ENCODE results near the gene DNMT3A.

DNMT3A gene

DNA sequence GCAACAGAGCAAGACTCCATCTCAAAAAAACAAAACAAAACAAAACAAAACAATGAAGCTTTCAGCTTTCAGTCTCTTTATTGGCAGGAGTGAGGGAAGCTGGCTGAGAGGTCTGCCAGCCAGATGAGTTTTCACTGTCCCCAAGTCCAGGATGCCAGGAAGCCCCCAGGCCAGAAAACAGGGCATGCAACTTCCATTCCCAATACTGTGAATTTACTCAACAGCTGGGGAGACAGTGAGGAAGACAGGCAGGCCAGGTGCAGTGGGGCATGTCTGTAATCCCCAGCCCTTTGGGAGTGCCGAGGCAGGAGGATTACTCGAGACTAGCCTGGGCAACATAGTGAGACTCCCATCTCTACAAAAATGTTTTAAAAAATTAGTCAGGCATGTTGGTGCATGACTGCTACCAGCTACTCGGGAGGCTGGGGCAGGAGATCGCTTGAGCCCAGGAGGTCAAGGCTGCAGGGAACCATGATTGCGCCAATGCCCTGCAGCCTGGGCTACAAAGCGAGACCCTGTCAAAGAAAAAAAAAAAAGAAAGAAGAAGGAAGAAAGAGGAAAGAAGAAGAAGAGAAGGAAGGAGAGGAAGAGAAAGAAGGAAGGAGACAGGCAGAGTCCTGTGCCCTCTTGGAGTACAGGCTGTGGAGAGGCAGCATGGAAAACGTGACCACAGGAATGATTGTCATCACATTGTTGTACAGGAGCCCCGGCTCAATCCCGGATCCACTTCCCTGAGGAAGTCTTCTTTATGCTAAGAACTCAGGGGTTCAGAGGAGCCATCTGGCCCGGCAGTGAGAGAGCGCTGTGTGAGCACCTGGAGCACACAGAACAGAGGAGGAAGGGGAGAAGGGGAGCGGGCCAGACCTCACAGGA is 144.2 kb downstream of the DNMT3A start:
- ATAC-seq, result no peak

DNA sequence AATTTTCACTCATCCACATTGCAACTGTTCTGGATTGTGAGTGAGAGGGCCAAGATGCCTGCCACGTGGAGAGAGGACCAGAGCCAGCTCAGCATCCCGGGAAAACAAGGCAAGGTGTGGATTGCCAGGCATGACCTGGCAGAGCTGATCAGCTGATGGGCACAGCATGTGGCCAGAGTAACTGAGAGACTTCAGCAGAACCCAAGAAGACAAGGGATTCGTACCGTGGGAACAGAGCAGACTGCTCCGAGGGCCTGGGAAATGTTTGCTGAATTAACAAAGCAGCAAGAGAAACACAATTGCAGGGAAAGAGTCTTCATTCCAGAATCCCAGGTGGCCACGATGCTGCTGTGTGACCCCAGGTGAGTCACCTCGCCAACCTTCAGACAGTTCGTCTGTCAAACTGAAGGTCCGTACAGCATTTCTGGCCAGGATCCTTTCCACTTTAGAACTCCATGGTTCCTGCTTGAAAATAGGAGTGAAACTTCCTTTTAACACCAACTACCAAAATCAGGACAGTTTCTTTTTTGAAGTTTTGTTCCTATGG is 147.1 kb downstream of the DNMT3A start:
- ATAC-seq, result no peak

DNA sequence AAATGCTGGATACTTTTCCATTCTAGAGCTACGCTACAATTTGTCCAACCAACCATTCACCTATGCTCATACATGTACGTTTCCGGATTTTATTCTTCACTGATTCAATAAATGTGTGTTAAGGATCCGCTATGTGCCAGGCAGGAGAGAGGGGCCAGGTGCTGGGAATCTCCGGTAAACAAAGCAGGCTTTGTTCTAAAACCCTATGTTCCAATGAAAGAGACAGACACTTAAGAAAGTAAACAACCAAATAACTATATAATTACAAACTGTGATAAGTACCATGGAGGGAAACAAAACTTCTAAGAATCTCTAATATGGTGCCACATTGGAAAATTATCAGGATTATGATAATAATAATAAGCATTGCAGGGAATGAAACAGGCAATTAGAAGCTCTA is 151.2 kb downstream of the DNMT3A start:
- ATAC-seq, result no peak

DNA sequence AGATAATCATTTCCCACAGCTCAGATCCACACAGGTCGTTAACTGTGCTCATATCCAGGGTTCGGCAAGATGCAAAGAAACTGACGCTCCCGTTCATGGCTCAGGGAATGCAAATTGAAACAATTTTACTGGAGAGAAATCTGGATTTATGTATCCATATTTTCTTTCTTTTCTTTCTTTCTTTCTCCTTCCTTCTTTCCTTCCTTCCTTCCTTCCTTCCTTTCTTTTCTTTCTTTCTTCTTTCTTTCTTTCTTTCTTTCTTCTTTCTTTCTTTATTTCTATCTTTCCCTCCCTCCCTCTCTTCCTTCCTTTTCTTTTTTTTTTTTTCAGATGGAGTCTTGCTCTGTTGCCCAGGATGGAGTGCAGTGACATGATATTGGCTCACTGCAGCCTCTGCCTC is 153.3 kb downstream of the DNMT3A start:
- no peak for ATAC-seq

DNA sequence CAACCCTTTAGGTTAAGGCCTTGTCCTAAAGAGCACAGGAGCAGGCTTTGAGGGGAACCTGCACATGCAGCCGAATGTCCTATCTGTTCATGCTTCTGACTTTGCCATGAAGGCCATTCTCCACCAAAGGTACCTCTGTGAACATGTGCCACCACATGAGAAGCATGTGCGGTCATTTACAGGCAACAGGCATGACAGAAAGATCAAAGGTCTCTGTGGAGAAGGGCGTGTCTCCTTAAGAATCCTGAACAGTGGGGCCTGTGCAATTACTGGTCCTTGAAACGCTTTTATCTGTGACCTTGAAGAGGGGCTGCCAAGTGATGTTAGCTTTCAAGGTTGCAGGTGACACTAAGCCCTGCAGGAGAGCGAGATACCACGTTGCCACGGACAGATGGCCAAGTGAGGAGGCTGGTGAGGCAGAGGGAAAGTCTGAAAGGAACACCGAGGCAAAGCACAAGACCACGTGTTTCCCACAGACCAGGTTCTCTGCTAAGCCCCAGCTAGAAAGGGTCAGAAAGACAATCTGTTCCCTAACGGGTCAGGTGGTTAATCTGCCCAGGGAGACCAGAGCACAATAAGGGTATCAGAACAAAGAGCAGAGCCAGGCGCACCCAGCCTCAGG is 153.9 kb downstream of the DNMT3A start:
- no peak for ATAC-seq

DNA sequence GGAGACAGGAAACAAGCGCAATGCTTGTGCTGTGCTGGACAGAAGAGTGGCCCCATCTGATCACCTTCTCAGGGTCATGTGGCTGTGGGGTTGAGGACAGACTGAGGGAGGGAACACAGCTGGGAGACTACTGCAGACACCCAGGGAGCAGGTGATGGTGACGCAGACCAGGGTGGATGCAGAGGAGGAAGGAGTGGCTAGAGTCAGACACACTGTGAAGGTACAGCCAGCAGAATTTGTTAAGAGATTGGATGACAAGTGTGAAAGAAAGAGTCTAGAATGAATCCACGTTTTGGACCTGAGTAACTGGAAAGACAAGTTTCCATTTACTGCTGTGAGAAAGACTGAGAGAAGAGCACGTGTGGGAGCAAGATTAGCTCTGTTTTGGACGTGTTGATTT is 157.5 kb downstream of the DNMT3A start:
- ATAC-seq, result no peak

DNA sequence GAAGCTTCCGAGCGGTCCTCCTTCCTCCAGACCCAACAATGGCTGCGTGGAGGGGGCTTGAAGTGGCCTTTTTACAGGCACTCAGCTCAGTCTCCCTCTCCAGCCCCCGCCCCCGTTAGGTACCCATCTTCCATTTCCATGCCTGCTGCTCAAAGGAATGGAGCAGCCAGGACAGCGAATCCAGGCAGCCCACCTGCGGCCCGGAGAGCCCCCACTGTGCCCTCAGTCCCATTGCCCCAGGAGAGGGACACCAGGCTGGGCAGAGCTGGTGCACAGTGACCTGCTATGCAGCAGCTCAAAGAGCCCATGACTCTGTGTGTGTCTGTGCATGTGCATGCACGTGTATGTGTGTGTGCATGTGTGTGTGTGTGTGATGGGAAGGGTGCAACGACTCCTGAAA is 162.7 kb downstream of the DNMT3A start:
- no peak for ATAC-seq
